Fibroblast of lung (primary cell): ENCODE data around the gene CFAP57.

Experiments
- CTCF ChIP-seq, 2 donors: IDR thresholded peaks in 1 of 2; conservative IDR thresholded peaks in 1 of 2; 1 replicate in 1 of 2; 2 replicates in 1 of 2; pipeline ENCODE4 v1.5.1; 2011 to 2012; ENCODE audit warnings: low read length in 2 of 2, control low read depth in 1 of 2, inconsistent platforms in 1 of 2, low read depth in 1 of 2, mild to moderate bottlenecking in 1 of 2
- EZH2 ChIP-seq: IDR thresholded peaks from 2 replicates; pipeline ENCODE4 v1.5.1; 2012; ENCODE audit warnings: low read length, control low read depth, mild to moderate bottlenecking; ENCODE audit errors: missing control alignments

GRCh38 chr1:43250351-43250761 is 78.2 kb downstream of the CFAP57 start:
- TF ChIP-seq CTCF (conservative IDR thresholded peaks at IDR 0.05 in 1 of 2, IDR thresholded peaks at IDR 0.05 in 1 of 2; ENCODE audit: low read depth in 1 of 2, low read length in 2 of 2), result no peak
- TF ChIP-seq EZH2, result no peak
